GM21529 (cell line): ENCODE results near the gene ZNF625.
"Not testable (repeated sequence)": the region's sequence is repeated elsewhere in the genome, so short reads cannot be mapped to it uniquely, and the experiment has no call there.

Source experiments
- ATAC-seq: cut with Tn5 transposase; IDR thresholded peaks from one replicate; pipeline ENCODE4 v1.9.1; 2021; ENCODE audit not compliant: unreplicated experiment

The ZNF625 gene

GRCh38 chr19:12139269-12139668 is 17.3 kb downstream of the ZNF625 start:
- no peak for ATAC-seq

- ATAC-seq: no peak
Measured at GRCh38 chr19:12137221-12137940, 19.2 kb downstream of the ZNF625 start.

- no peak for ATAC-seq
Measured at GRCh38 chr19:12133069-12133468, 23.5 kb downstream of the ZNF625 start.

- ATAC-seq: no peak
Measured at GRCh38 chr19:12126707-12127106, 29.8 kb downstream of the ZNF625 start.

- no peak for ATAC-seq
Measured at GRCh38 chr19:12117201-12117970, 39.1 kb downstream of the ZNF625 start.

GRCh38 chr19:12113121-12113520 is 43.4 kb downstream of the ZNF625 start:
- ATAC-seq: no peak

- ATAC-seq: no peak
Measured at GRCh38 chr19:12112701-12113100, 43.8 kb downstream of the ZNF625 start.

- no peak for ATAC-seq
Measured at GRCh38 chr19:12111943-12112637, 44.4 kb downstream of the ZNF625 start.

GRCh38 chr19:12111176-12111575 is 45.4 kb downstream of the ZNF625 start:
- ATAC-seq: no peak

GRCh38 chr19:12103909-12104308 is 52.6 kb downstream of the ZNF625 start:
- not testable (repeated sequence) for ATAC-seq

- no peak for ATAC-seq
Measured at GRCh38 chr19:12098040-12098439, 58.5 kb downstream of the ZNF625 start.

GRCh38 chr19:12095111-12095790 is 61.3 kb downstream of the ZNF625 start:
- ATAC-seq: no peak
